Smooth muscle cell (in vitro differentiated cells): ENCODE measurements around the gene UBA5. TPM values are rescaled to one million over a fixed set of nuclear protein-coding genes. Genes with fewer than 3 reads are reported as not detected.

ENCODE experiments used
- DNase-seq: peaks from one replicate; lab custom pipeline; 2025; ENCODE audit not compliant: unreplicated experiment; lab: John Stamatoyannopoulos, UW
- H2AFZ ChIP-seq: fragments of 200-600 bp; sonication (generic); 2 replicates; pipeline ENCODE4 v1.6.0; 2016; ENCODE audit warnings: antibody characterized with exemption, low read depth, mild to moderate bottlenecking
- H3F3A ChIP-seq: fragments of 200-600 bp; sonication (generic); 2 replicates; pipeline ENCODE4 v1.6.0; 2017; ENCODE audit warnings: antibody characterized with exemption, low read depth
- H3K27ac ChIP-seq: fragments of 200-600 bp; sonication (generic); 2 replicates; pipeline ENCODE4 v1.5.1; 2016; ENCODE audit warnings: low read depth, mild to moderate bottlenecking
- H3K27me3 ChIP-seq: fragments of 200-600 bp; sonication (generic); 2 replicates; pipeline ENCODE4 v1.6.1; 2016; ENCODE audit warnings: low read depth, mild to moderate bottlenecking
- H3K36me3 ChIP-seq: fragments of 200-600 bp; sonication (generic); 2 replicates; pipeline ENCODE4 v1.5.1; 2016; ENCODE audit warnings: low read depth
- H3K4me1 ChIP-seq: fragments of 200-600 bp; sonication (generic); 2 replicates; pipeline ENCODE4 v1.5.1; 2016; ENCODE audit warnings: low read depth
- H3K4me2 ChIP-seq: fragments of 200-600 bp; sonication (generic); 2 replicates; pipeline ENCODE4 v1.6.0; 2016; ENCODE audit warnings: mild to moderate bottlenecking
- H3K4me3 ChIP-seq: fragments of 200-600 bp; sonication (generic); 2 replicates; pipeline ENCODE4 v1.5.1; 2016; ENCODE audit warnings: mild to moderate bottlenecking
- H3K79me2 ChIP-seq: fragments of 200-600 bp; sonication (generic); 2 replicates; pipeline ENCODE4 v1.6.0; 2016; ENCODE audit warnings: low read depth, mild to moderate bottlenecking
- H3K9ac ChIP-seq: fragments of 200-600 bp; sonication (generic); 2 replicates; pipeline ENCODE4 v1.6.0; 2016; ENCODE audit warnings: low read depth
- H3K9me3 ChIP-seq: fragments of 200-600 bp; sonication (generic); replicated peaks from 2 replicates; pipeline ENCODE4 v1.5.1; 2016; ENCODE audit warnings: low read depth
- H4K20me1 ChIP-seq: fragments of 200-600 bp; sonication (generic); 2 replicates; pipeline ENCODE4 v1.6.0; 2016; ENCODE audit warnings: low read depth
- WGBS: methylation state at CpG from one replicate; pipeline ENCODE4 v1.1.7; 2016; ENCODE audit warnings: low lambda C conversion rate; 5-methylcytosine and 5-hydroxymethylcytosine counted together
- polyA plus RNA-seq: library from polyadenylated mRNA; unstranded; fragments of >200 nt; fragmentation: Nextera tagmentation; extraction: Ambion mirVana; gene quantifications from 2 replicates; pipeline ENCODE4 v1.2.1, GENCODE V29; 2016
- total RNA-seq: library from RNA; depleted of rRNA; stranded (reverse); fragments of >200 nt; gene quantifications from 2 replicates; pipeline ENCODE4 v1.2.3, GENCODE V29; 2014
- TF ChIP-seq, protein P1 (sequence below): fragments of 200-600 bp; sonication (generic); IDR thresholded peaks from 2 replicates; pipeline ENCODE4 v1.5.1; 2017; ENCODE audit warnings: borderline replicate concordance, mild to moderate bottlenecking, antibody characterized with exemption; ENCODE audit not compliant: insufficient read depth, poor library complexity, severe bottlenecking

The UBA5 gene
- total and polyA plus RNA-seq, 2 experiments from 2014 or later: 36.0 to 43.7 TPM

DNA sequence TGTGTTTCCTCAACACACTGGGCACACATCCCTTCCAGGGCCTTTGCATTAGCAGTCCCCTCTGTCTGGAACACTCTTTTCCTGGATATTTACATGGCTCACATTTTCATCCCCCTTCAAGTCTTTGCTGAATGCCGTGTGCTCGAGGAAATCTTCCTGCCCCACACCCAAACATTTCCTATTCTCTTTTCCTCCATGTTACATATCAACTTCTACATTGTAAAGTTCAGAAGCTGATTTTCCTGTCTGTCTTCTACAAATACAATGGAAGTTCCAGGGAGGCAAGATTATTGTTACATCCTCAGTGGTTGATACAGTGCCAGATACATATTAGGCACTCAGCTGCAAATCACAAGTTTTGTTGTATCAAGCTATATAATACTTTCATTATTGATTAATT lies 4.7 kb upstream of the UBA5 start:
- no peak overlapping the region for H3K27ac ChIP-seq
- H4K20me1 ChIP-seq: peaks cover 7% of the 10 kb centered on the region
- no peak overlapping the region for H3K4me3 ChIP-seq
- no peaks in the 10 kb centered on the region for H3K27me3 ChIP-seq
- no peak overlapping the region for H3K4me2 ChIP-seq
- TF ChIP-seq, protein P1, sequence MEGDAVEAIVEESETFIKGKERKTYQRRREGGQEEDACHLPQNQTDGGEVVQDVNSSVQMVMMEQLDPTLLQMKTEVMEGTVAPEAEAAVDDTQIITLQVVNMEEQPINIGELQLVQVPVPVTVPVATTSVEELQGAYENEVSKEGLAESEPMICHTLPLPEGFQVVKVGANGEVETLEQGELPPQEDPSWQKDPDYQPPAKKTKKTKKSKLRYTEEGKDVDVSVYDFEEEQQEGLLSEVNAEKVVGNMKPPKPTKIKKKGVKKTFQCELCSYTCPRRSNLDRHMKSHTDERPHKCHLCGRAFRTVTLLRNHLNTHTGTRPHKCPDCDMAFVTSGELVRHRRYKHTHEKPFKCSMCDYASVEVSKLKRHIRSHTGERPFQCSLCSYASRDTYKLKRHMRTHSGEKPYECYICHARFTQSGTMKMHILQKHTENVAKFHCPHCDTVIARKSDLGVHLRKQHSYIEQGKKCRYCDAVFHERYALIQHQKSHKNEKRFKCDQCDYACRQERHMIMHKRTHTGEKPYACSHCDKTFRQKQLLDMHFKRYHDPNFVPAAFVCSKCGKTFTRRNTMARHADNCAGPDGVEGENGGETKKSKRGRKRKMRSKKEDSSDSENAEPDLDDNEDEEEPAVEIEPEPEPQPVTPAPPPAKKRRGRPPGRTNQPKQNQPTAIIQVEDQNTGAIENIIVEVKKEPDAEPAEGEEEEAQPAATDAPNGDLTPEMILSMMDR: no peak
- WGBS: 81% methylated on average over 2 of the region's 2 CpGs
- no peaks in the 10 kb centered on the region for H3K36me3 ChIP-seq
- DNase-seq: no peak
- H3K79me2 ChIP-seq: peaks cover 15% of the 10 kb centered on the region
- peaks cover 8% of the 10 kb centered on the region for H3K4me1 ChIP-seq
- H3K9me3 ChIP-seq: no peaks in the 10 kb centered on the region
- no peak overlapping the region for H3K9ac ChIP-seq
- H3F3A ChIP-seq: peaks cover 3% of the 10 kb centered on the region
- no peak overlapping the region for H2AFZ ChIP-seq

DNA sequence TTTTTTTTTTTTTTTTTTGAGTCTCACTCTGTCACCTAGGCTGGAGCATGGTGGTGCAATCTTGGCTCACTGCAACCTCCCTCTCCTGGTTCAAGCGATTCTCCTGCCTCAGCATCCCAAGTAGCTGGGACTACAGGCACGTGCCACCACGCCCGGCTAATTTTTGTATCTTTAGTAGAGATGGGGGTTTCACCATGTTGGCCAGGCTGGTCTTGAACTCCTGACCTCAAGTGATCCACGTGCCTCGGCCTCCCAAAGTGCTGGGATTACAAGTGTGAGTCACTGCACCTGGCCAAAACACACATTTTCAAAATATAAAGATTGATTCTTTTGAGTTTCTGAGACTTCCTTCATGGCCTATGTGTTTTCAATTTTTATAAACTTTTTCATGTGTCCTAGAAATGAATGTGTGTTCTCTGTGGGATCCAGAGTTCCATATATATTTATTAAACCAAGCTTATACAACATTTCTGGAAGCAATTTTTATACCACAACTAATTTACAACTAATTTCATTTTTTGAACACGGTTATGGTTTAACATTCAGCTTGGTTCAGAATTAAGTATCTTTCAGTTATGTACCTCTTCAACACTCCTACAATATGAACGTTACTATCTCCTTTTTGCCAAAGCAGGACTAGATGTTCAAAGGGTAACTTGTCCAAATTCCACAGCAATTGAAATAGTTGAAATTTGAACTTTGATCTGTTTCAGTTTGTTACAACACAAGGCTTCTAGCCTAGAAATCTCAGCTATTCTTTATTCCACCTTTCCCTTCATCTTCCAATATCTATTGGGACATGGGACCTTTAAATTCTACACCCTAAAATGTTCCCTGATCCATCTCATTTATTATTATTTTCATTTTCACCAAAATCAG lies 2.0 kb upstream of the UBA5 start:
- no peak overlapping the region for H3K27ac ChIP-seq
- peaks cover 23% of the 10 kb centered on the region for H3K4me1 ChIP-seq
- no peak for DNase-seq
- TF ChIP-seq, protein P1: no peak
- peaks cover 3% of the 10 kb centered on the region for H3F3A ChIP-seq
- peaks cover 21% of the 10 kb centered on the region for H4K20me1 ChIP-seq
- H3K9ac ChIP-seq: no peak overlapping the region
- peak overlapping the region; percentile 95 for H3K4me2 ChIP-seq
- no peaks in the 10 kb centered on the region for H3K36me3 ChIP-seq
- H3K4me3 ChIP-seq: peak overlapping the region; percentile 93
- WGBS: 89% methylated on average over 8 of the region's 8 CpGs
- H3K27me3 ChIP-seq: no peaks in the 10 kb centered on the region
- no peak overlapping the region for H2AFZ ChIP-seq
- H3K9me3 ChIP-seq: no peaks in the 10 kb centered on the region
- H3K79me2 ChIP-seq: peaks cover 40% of the 10 kb centered on the region

DNA sequence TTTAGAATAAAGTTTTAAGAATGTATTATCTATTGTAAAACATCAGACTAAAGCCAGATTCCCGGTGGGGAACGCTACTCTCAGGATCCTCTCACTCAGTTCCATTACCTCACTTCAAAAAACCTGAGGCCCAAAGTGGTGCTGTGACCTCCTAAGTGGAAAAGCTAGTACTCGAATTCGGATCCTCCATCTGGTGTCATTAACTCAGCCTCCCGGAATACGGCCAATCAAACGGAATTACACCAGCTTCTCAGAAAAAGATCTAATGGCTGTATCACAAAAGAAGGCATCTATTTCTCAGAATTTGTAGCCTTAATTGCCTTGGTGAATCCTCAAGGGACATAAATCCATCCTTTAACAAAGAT lies 1.1 kb upstream of the UBA5 start:
- peaks cover 3% of the 10 kb centered on the region for H3F3A ChIP-seq
- peaks cover 49% of the 10 kb centered on the region for H3K79me2 ChIP-seq
- no peaks in the 10 kb centered on the region for H3K9me3 ChIP-seq
- TF ChIP-seq, protein P1: no peak
- H3K4me1 ChIP-seq: peaks cover 23% of the 10 kb centered on the region
- H3K27me3 ChIP-seq: no peaks in the 10 kb centered on the region
- WGBS: 17% methylated on average over 7 of the region's 7 CpGs
- peak overlapping the region; percentile 93 for H3K4me3 ChIP-seq
- H3K4me2 ChIP-seq: peak overlapping the region; percentile 95
- H4K20me1 ChIP-seq: peaks cover 29% of the 10 kb centered on the region
- no peaks in the 10 kb centered on the region for H3K36me3 ChIP-seq
- peak overlapping the region; percentile 93 for H3K9ac ChIP-seq
- DNase-seq: no peak
- H3K27ac ChIP-seq: peak overlapping the region; percentile 90
- peak overlapping the region; percentile 100 for H2AFZ ChIP-seq
